Calu3 (cell line): ENCODE measurements around the gene ZNF581. TPM values are rescaled to one million over a fixed set of nuclear protein-coding genes. Genes with fewer than 3 reads are reported as not detected.

Experiments
- BruUV-seq: library from RNA; stranded (reverse); fragments of 400-500 nt; replicated peaks from 2 replicates; lab custom pipeline; 2021; lab: Mats Ljungman, UMichigan
- CTCF ChIA-PET: fragments of 300-600 bp; sonication (Branson Sonifier 250); formaldehyde crosslinking; loops from one replicate; lab custom pipeline; 2022; ENCODE audit warnings: antibody characterized with exemption; lab: Charles Lee
- DNase-seq: peaks from one replicate; pipeline ENCODE4 v3.0.0; 2022
- H3K27ac Mint-ChIP-seq: one replicate; pipeline ENCODE4 v1.8.0; 2022; ENCODE audit warnings: mixed read lengths; ENCODE audit not compliant: unreplicated experiment
- H3K27me3 Mint-ChIP-seq: one replicate; pipeline ENCODE4 v1.8.0; 2022; ENCODE audit warnings: mixed read lengths; ENCODE audit not compliant: unreplicated experiment
- H3K36me3 Mint-ChIP-seq: one replicate; pipeline ENCODE4 v1.8.0; 2022; ENCODE audit warnings: mild to moderate bottlenecking, moderate library complexity, mixed read lengths; ENCODE audit not compliant: insufficient read depth, unreplicated experiment
- H3K4me1 Mint-ChIP-seq: one replicate; pipeline ENCODE4 v1.8.0; 2022; ENCODE audit warnings: mild to moderate bottlenecking, low read depth, mixed read lengths; ENCODE audit not compliant: unreplicated experiment
- H3K4me3 Mint-ChIP-seq: one replicate; pipeline ENCODE4 v1.8.0; 2022; ENCODE audit warnings: mild to moderate bottlenecking, low read depth, moderate library complexity, mixed read lengths; ENCODE audit not compliant: unreplicated experiment
- H3K9me3 Mint-ChIP-seq: one replicate; pipeline ENCODE4 v1.8.0; 2022; ENCODE audit warnings: low read depth, mixed read lengths; ENCODE audit not compliant: unreplicated experiment
- CTCF ChIP-seq: fragments of 200-600 bp; IDR thresholded peaks from one replicate; pipeline ENCODE4 v1.8.0; 2022; ENCODE audit warnings: antibody characterized with exemption; ENCODE audit not compliant: unreplicated experiment
- intact Hi-C: fragments of 100-400 bp; cut with micrococcal nuclease; formaldehyde crosslinking; loops from one replicate; pipeline ENCODE4 v1.10.0; 2022; ENCODE audit not compliant: unreplicated experiment
- total RNA-seq: library from RNA; stranded (reverse); gene quantifications from 2 replicates; pipeline ENCODE4 v1.2.3, GENCODE V29; 2022

The ZNF581 gene
- total RNA-seq, 1 experiment from 2014 or later = 33.1 TPM

DNA sequence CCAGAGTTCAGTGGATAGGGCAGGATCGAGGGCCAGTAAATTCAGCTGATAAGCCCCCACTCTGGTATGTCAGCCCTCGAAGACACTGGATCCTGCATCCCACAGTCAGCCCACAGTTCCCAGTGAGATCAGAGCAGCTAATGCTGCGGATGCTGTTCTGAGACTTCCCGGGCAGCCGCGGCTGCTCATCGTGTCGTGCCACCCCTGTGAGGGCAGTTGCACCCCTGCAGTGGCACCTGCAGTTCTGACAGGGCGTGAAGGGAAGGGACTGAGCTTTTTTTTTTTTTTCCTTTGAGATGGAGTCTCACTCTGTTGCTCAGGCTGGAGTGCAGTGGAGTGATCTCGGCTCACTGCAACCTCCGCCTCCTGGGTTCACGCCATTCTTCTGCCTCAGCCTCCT lies 24.1 kb downstream of the ZNF581 start:
- CTCF ChIA-PET = interaction anchor here (0.6 to 1.3 kb wide), 5 partner anchors 10 to 150 kb away, joined by 3 to 6 read pairs (median 3); partner anchors contain the start of gene U2AF2
- H3K4me1 Mint-ChIP-seq = peaks cover 52% of the 10 kb centered on the region
- H3K4me3 Mint-ChIP-seq = peak overlapping the region; percentile 41
- BruUV-seq = no TSS peak
- peak overlapping the region; percentile 54 for H3K27ac Mint-ChIP-seq
- intact Hi-C loops = no loop called here
- TF ChIP-seq CTCF = no peak
- H3K36me3 Mint-ChIP-seq = peaks cover 88% of the 10 kb centered on the region
- DNase-seq = no peak
- H3K27me3 Mint-ChIP-seq = no peaks in the 10 kb centered on the region
- no peaks in the 10 kb centered on the region for H3K9me3 Mint-ChIP-seq

- peaks cover 48% of the 10 kb centered on the region for H3K4me1 Mint-ChIP-seq
- intact Hi-C loops = no loop called here
- H3K27me3 Mint-ChIP-seq = no peaks in the 10 kb centered on the region
- TF ChIP-seq CTCF = no peak
- BruUV-seq = no TSS peak
- H3K27ac Mint-ChIP-seq = peak overlapping the region; percentile 54
- no peaks in the 10 kb centered on the region for H3K9me3 Mint-ChIP-seq
- H3K36me3 Mint-ChIP-seq = peaks cover 88% of the 10 kb centered on the region
- CTCF ChIA-PET = interaction anchor here (0.6 to 1.3 kb wide), 5 partner anchors 11 to 150 kb away, joined by 3 to 6 read pairs (median 3); partner anchors contain the start of gene U2AF2
- DNase-seq = peak; percentile 81
- H3K4me3 Mint-ChIP-seq = peak overlapping the region; percentile 41
Measured at GRCh38 chr19:55667958-55668357, 24.5 kb downstream of the ZNF581 start.

DNA sequence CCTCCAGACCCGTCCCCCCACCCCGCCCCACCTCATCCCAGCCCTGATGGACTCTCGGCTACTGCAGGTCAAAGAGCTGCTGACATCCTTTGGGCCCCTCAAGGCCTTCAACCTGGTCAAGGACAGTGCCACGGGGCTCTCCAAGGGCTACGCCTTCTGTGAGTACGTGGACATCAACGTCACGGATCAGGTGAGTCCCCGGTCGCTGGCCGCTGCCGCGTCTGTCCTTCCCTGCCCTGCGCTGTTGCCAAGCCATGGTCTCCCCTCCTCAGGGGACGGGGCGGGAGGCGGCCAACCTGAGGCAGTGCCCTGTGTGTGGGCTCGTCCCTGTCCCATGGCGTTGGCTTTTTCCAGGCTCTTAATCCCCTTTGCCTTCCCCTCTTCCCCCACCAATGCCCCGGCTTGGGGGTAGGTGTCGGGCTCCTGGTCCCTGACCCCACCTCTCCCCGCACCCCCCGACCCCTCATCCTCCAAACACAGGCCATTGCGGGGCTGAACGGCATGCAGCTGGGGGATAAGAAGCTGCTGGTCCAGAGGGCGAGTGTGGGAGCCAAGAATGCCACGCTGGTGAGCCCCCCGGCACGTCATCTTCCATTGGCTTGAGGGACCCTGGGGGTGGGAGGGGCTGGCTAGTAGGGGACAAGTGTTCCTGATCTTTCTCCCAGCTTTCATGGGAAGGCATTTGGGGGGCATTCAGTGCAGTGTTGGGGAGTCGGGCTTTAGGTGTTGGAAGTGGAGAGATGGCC lies 25.3 kb downstream of the ZNF581 start:
- no peak for TF ChIP-seq CTCF
- Mint-ChIP-seq H3K4me1 (peaks cover 49% of the 10 kb centered on the region), H3K27ac (no peak overlapping the region), H3K4me3 (no peak overlapping the region), H3K36me3 (peaks cover 88% of the 10 kb centered on the region), H3K27me3 (no peaks in the 10 kb centered on the region), H3K9me3 (no peaks in the 10 kb centered on the region)
- intact Hi-C loops = no loop called here
- BruUV-seq = no TSS peak
- CTCF ChIA-PET = no interaction called here
- DNase-seq = no peak

DNA sequence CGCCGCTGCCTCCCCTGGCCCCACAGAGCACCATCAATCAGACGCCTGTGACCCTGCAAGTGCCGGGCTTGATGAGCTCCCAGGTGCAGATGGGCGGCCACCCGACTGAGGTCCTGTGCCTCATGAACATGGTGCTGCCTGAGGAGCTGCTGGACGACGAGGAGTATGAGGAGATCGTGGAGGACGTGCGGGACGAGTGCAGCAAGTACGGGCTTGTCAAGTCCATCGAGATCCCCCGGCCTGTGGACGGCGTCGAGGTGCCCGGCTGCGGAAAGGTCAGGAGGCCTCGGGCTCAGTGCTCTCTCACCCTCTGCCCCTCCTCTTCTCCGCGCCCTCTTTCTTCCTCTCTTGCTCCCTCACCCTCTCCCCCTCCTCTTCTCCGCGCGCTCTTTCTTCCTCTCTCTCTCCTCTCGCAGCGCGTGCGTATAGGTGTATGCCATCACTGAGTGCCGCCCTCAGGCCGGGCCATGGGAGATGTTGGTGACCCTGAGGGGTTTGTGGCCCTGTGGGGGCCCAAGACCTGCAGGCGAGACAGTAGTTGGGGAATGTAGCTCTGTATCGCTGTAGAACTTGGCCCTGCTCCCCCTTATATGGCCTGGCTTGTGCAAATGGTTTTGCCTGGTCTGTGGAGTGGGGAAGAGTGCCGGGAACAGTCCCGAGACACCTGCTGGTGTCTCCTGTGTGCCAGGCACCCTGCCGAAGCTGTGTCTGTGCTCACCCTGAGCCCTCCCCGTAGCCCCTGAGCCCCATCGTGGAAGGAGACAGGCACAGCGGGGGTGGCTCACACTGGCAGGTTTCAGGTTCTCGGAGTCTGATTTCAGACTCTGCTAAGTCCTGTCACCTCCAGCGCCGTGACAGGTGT lies 26.2 kb downstream of the ZNF581 start:
- no TSS peak for BruUV-seq
- H3K36me3 Mint-ChIP-seq = peaks cover 88% of the 10 kb centered on the region
- peak overlapping the region; percentile 8 for H3K4me3 Mint-ChIP-seq
- no peaks in the 10 kb centered on the region for H3K27me3 Mint-ChIP-seq
- peaks cover 58% of the 10 kb centered on the region for H3K4me1 Mint-ChIP-seq
- CTCF ChIA-PET = no interaction called here
- no peak for DNase-seq
- TF ChIP-seq CTCF = no peak
- intact Hi-C loops = no loop called here
- H3K9me3 Mint-ChIP-seq = no peaks in the 10 kb centered on the region
- no peak overlapping the region for H3K27ac Mint-ChIP-seq
